CMK (cell line): ENCODE measurements around the gene TDRD7.

ENCODE experiments used
- DNase-seq: peaks from one replicate; pipeline ENCODE4 v3.0.0-alpha.2; 2010; ENCODE audit warnings: low read depth

Gene TDRD7

DNA sequence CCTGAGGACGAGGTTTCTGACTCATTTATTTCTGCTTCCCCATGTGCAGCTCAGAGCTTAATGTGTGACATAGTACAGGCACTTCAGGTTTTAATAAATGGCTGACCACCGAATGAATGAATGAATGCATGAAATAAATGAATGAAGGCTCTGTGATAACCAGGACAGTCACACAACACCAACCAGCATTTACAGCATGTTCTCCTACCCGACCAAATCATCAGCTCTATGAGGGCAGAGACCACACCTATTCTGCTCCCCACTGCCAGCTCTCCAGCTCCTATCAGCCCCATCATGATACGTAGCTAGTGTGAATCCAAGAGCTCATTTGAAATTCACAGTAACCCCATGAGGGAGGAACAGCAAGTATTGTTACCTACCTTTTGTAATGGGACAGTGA is 94.4 kb downstream of the TDRD7 start:
- no peak for DNase-seq

DNA sequence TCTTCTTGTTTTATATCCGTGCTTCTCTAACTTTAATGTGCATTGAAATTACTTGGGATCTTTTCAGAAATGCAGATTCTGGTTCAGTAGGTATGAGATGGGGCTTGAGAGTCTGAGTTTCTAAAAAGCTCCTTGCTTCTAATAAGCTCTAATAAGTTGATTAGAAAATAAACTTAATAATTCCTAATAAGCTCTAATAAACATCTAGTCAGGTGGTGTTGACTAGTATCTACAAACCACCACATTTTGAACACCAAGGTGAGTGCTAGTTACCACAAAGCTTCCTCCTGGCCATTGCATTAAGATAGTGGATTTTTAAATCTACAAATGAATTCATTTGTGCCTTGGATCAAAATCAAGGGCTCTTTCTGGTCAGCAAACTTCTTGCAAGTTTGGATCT is 94.9 kb downstream of the TDRD7 start:
- DNase-seq, result no peak

DNA sequence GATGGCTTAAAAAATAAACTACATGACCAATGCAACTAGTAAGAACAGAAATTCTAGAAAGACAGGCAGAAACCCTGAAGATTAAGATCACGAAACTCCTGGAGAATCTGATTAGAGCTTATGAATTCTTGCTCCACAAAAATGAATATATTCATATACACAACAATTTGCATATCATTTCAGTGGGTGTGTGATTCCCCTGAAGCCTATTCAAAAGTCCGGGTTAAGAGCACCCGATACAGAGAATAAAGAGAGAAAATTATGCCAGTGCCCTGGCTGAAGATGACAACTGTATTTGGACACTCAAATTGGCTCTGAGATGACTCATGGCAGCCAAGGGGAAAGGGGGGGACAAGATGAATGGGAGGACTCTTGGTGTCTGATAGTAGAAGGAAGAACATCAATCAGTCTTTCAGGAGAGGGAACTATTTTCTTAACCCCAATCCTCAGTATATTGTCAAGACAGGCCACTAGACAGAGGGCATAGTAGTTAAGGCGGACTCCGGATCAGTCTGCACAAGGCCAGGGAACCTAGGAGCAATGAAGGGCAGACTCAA is 95.6 kb downstream of the TDRD7 start:
- no peak for DNase-seq

DNA sequence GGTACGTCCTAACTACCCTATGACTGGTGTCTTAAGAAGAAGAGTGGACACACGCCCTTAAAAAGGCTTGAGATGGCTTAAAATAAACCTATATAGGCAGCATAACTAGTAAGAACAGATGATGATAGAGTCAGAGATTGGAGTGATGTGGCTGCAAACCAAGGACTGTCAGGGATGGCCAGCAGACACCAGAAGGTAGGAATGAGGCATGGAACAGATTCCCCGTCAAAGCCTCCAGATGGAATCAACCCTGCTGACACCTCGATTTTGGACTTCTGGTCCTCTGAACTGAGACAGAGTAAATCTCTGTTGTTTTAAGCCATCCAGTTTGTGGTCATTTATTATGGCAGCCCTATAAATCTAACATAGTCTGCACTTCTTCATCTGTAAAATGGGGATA is 97.0 kb downstream of the TDRD7 start:
- no peak for DNase-seq

- DNase-seq, result no peak
Observed at GRCh38 chr9:97510797-97511654, 99.1 kb downstream of the TDRD7 start.

DNA sequence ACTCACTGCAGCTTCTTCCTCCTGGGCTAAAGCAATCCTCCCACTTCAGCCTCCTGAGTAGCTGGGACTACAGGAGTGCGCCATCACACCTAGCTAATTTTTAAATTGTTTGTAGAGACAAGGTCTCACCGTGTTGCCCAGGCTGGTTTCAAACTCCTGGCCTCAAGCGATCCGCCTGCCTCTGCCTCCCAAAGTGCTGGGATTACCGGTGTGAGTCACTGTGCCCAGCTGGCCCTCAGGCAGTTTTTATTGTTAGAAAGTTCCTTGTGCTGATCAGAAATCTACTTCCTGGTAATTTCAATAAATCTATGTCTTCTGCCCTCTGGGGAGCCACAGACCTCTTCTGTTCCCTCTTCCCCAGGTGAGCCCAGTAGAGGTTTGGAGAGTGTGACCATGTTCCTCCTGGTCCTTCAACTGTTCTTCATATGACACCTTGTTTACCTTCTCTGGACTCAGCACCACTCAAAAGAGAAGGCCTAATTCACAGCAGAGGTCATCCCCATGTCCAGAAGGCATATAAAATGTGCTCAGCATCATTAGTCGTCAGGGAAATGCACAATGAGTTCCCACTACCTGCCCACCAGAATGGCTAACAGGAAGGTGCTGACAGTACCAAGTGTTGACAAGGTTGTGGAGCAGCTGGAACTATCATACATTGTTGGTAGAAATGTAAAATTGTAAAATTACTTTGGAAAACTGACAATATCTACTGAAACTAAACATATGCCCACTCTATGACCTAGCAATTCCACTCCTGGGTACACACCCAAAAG is 99.9 kb downstream of the TDRD7 start:
- no peak for DNase-seq

- no peak for DNase-seq
Observed at GRCh38 chr9:97512966-97513560, 101.2 kb downstream of the TDRD7 start.

GRCh38 chr9:97514531-97514930 is 102.6 kb downstream of the TDRD7 start:
- DNase-seq, result no peak

DNA sequence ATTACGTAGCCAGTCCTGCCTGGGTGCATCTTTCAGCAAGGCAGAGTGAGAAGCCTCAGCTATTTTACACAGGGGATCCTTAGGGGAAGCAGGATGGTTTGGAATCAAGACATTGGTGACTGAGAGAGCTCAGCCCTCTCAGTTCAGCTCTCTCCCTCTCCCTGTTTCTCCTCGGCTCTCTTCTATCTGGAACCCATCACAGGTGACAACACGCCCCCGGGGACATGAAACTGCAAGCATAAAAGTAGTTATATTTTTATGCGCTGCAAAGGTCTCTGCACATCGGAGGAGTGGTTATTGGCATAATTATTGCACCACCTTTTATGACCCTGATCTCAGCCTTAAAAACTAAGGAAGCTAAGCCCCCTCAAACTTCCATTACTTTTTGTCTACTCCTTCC is 103.8 kb downstream of the TDRD7 start:
- no peak for DNase-seq

GRCh38 chr9:97516111-97516510 is 104.2 kb downstream of the TDRD7 start:
- no peak for DNase-seq

DNA sequence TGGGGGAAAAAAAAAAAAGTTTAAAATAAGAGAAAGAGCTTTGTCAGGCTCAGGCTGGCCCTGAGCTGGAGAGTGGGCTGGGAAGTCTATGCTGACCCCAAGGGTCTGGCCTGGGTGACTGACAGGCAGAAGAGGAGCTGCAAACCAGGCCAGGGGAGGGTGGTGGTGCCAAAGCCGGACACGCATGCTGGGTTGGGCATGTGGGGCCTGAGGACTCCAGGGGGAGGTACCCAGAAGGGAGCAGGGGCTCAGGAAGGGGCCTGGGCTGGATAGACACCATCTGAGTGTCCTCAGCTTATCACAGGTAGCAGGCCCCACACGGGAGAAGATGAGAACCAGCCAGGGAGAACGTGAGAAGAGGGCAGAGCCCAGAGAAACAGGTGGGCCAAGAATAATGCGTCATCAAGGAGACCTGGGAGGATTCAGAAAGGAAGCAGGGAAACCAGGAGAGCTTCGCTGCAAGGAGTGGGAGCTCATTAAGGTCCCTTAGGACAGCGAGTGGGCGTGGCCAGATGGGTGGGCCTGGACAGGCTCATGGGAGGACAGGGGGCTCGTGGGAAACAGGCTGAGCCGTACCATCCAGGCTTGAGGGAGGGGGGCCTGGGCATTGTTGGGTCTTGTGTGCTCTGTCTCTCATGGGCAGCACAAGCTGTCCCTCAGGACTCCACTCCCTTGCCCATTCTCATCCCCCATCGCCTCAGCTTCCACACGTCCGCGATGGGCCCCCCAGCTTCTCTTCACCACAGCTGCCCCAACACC is 105.6 kb downstream of the TDRD7 start:
- no peak for DNase-seq

GRCh38 chr9:97518166-97518908 is 106.4 kb downstream of the TDRD7 start:
- no peak for DNase-seq

DNA sequence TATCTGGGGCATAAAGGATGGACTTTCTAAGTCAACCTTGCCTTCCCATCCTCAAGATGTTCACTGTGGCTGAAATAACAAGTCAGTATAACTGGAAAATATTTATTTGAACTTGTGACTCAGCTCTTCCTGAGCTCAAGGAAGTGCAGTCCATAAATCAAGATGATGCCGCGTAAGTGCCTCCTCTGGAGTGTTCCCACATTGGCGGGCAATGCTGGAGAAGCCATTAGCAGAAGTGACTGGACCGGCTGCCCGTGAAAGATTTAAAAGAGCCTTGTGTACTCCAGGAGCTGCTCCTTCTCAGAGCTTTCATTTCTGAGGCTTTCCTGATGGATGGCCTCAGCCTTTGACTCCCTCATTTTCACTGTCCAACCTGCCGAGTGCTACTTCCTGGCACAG is 107.0 kb downstream of the TDRD7 start:
- no peak for DNase-seq

DNA sequence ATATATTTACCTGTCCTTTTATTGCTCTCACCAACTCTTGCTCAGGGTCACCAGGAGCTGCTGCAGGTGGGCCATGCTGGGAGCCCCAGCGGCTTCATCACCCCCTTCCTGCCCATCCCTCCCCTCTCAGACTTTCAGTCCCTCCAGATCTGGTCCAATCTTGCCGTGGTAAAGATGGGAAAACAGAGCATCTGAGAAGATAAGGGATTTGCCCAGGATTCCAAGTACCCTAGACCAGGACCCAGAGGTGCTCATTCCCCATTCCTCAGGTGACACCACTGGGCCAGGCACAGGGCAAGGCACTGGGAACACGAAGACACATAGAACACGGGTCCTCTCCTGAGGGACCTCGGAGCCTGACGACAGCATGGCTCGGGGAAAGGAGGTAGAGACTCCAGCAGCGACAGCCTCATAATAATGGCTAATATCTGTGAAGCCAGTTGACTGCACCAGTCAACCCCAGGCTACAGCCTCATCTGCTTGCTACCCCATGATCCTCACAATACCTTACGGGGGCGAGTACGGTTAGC is 107.6 kb downstream of the TDRD7 start:
- no peak for DNase-seq

GRCh38 chr9:97521576-97522333 is 109.9 kb downstream of the TDRD7 start:
- DNase-seq, result no peak

DNA sequence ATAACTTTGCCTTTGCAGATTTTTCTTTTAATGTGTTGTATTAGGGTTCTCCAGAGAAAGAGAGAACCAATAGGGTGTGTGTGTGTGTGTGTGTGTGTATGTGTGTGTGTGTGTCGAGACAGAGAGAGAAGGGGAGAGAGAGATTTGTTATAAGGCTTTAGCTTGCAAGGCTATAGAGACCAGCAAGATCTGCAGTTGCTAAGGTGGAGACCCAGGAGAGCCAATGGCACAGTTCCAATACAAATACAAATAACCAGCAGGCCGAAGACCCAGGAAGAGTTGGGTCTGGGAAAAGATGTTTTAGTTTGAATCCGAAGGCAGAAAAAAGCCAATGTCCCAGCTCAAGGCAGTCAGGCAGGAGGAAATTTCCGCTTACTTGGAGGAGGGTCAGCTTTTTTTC is 112.5 kb downstream of the TDRD7 start:
- DNase-seq, result no peak

- no peak for DNase-seq
Observed at GRCh38 chr9:97525451-97525850, 113.6 kb downstream of the TDRD7 start.

DNA sequence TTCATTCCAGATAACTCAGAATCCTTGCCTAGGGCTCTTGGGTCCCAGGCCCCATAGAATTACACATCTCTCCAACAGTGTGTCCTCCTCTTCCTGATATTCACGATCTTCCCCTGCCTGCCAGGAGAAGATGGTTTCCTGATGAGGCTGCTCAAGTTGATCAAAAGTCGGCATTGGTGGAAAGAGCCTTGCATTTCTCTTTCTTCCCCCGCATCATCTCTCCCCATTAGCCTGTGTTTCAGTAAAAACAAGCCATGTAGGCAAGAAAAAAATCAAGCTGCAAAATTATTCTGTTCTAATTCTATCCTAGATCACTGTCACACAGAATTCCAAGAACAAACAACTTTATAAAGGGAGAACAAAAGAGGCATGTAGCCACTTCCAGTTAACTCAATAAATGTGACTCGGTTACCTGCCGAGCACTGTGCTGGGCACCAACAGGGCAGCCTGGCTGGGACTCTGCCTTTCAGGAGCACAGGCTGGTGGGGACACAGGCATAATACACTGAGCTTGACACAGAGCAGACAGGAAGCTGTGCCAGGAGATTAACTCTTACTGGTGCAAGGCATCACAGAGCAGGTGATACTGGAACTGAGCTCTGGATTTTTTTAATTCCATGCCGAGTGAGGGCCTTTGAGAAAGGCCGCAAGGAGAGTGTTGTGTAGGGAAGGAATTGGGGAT is 115.1 kb downstream of the TDRD7 start:
- DNase-seq, result no peak
